ENCODE results near the gene ILF2.

- no peak for TF ChIP-seq CTCF (conservative IDR thresholded peaks at IDR 0.05; ENCODE audit: low read depth, low read length)
- no peak for TF ChIP-seq EZH2 (IDR thresholded peaks at IDR 0.05; ENCODE audit: borderline replicate concordance, low read depth, low read length, poor library complexity, severe bottlenecking)
Measured at GRCh38 chr1:153616917-153617311, 53.9 kb downstream of the ILF2 start.

All from A673 (cell line).